GM21381 (cell line): Measurements from ENCODE around the gene OR6Q1.

Experiments used
- ATAC-seq: cut with Tn5 transposase; IDR thresholded peaks from one replicate; pipeline ENCODE4 v1.9.1; 2021; ENCODE audit warnings: mild to moderate bottlenecking, moderate library complexity; ENCODE audit not compliant: unreplicated experiment

OR6Q1 gene

DNA sequence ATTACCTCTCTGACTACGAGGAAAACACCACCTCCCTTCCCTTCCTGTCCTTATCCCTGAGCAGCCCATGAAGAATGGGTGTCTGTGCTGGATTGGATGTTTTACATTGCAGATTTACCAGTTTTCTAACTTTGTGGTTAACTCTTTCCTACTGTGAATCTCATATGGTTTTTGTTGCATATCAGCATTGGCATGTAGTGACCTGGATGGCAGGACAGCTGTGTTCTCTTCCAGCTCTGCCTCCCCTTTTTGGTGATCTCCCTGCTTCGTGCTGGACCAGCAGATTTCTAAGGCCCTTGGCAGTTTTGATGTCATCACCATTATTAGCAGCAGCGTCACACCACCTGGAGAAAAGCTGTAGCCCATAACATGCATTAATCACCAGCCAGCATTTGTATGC, 26.7 kb downstream of the OR6Q1 start:
- no peak for ATAC-seq

DNA sequence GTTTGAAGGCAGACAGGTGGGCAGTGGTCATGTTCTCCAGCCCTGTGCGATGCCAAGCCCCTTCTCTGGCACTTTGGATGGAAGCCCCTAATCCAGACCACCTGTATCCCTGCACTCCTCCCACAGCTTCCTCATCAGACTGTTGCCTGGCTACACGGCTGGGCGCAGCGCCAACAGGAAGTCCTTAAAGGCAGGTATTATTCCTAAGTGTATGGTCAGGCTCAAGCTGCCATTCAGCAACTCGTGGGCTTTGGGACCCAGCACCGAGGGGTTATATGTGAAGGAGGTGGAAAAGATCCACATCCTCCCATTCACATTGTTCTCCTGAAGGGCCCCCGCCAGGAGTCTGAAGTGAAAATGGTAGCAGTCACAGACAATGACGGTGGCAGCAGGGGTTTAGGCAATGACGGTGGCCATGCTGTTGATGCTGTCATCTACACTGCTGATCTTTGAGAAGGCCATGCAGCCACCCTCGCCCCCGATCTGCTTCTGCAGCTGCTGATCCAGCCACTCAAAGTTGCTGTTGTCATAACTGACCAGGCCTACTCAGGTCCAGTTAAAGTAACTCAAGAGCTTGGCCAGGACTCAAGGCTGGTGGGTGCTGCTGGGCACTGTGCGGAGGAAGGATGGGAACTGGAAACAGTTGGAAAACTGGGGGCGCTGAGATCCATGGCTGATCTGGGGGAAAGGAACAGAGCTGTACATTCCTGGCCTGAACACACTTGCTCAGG, 27.7 kb downstream of the OR6Q1 start:
- ATAC-seq: no peak

DNA sequence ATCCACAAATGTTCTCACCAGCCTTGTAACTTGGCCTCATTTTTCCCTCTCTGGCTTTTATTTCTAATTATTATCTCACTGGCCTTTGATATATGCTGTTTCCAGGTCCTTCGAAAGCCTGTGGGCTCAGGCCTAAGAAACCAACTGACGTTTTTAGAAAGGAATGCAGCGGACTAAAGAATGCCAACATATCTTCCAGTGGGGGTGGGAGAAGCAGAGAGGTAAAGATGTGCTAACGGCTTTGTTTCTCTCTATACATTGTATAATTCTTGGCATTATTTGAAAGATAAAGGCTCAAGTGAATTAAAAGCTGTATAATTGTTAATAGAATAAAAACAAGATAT, 28.2 kb downstream of the OR6Q1 start:
- no peak for ATAC-seq

DNA sequence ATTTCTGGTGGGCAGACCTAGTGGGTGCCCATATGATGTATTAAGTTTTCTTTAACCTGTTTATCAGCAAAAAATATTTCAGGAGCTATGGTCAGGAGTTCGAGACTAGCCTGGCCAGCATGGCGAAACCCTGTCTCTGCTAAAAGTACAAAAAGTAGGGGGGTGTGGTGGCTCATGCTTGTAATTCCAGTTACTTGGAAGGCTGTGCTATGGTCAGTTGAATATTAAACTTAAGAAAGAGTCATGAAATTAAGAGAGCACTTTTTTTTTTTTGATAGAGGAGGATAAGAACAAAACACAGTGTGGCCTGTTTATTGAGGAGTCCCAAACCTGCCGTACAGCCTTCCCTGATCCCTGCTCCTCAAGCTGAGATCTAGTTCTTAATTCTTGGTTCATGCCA, 29.8 kb downstream of the OR6Q1 start:
- no peak for ATAC-seq

DNA sequence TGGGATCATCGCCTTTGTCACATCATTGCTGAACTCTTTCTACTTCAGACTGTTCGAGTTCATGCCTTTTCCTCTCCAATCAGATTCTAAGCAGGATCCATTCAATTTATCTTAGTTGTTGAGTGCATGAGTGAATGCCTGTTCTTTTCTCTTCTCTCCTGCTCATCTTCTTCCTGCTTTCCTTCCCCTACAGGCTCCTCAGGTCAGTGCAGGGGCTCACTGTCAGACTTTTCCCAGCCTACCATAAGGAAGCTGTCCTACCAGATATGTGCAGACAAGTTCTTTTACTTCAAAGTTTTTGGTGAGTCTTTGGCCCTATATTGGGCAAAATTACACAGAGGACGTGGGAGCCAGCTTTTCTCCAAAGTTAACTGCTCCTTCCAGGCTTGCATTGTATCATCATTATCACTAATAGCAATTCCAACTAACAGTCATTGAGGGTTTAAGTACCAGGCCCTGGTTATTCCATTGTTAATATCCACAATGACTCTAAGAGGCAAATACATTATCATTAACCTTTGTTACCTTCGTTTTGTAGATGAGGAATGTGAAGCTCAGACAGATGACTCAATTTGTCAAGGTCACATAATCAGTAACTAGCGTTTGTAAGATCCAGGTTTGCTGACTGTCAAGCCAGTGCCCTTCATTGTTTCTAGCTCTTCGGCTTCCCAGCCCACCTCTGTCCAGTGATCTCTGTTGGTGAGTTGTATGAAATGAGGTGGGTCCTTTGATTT, 30.4 kb downstream of the OR6Q1 start:
- ATAC-seq: no peak

DNA sequence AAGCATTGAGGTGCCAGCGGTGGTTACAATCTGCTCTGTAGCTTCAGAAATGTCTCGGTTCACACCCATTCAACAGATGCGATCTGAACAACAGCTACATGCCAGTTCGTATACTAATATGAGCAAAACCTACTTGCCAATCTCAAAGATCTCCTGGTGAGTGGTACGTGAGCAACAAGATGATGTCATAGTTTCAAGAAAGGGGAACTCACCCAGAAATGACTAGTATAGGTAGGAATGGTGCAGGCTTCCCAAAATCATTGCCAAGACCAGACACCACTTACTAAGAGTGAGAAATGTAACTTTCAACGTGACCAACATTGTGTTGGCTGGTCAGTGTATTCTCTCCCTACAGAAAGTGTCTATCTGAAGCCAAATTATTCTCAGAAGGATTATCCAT, 31.1 kb downstream of the OR6Q1 start:
- no peak for ATAC-seq

DNA sequence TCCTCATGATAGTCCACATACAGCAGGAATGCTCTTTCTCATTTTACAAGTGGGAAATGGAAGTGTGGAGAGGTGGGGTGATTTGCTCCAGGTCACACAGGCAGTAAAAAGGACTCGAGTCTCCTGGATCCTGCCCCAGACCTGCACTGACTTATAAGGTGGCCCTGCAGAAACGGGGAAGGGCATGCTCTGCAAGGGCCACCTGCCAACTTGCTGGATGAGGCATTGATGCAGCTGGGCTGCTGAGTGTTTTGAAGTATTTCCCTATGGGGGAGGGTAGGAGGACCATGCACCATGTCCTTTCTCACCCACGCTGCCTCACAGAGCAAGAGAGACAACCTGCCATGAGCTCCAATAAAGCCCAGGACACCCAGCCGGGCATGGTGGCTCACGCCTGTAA, 36.9 kb downstream of the OR6Q1 start:
- no peak for ATAC-seq

DNA sequence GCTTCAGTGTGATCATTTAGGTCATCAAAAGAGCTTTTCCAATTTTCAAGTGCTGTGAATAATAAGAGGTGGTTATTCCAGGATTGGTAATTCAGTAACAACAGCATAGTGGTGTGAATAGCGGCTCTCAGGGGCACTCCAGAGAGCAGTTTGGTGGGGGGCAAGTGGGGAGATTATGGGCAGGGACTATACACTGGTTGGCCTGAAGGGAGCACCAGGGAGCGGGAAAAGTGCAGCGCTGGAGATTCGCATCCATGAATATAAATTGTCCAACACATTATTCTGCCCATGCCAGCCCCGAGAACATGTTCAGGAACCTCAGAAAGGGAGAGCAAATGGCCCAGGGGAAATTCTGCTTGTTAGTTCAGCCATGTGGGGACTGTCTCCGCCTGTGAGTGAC, 37.9 kb downstream of the OR6Q1 start:
- ATAC-seq: no peak

DNA sequence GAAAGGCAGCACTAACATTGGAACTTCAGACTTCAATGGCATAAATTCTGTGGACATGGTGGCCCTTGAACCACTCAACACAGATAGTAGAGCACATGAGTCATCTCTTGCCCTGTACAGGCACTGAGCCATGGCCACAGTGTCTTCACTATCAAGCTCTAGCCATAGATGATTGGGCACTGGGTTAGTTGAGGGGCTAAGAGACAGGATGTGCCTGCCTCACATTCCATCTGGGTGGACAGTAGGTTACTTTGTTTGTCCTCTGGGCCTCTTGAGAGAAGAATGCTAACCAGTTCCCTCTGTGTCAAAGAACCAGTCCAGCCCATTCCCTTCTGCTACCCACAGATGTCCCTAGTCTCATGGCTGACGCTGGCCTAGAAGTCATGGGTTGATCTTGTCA, 39.8 kb downstream of the OR6Q1 start:
- no peak for ATAC-seq

DNA sequence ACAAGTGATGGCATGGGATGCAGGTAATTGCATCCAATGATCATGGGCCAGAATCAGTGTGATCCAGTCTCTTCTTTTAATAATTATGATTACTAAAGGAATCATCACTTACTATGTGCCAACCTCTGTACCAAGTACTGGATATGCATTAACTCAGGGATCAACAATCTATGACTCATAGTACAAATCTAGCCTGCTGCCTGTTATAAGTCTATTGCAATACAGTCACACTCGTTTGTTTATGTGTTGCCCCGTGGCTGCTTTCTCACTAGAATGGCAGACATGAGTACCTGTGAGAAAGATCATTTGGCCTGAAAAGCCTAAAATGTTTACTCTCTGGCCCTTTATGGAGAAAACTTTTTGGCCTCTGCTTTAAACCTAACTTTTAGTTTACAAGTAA, 45.0 kb downstream of the OR6Q1 start:
- no peak for ATAC-seq
